PC-9 (cell line): ENCODE results near the gene LRRC61. TPM values are rescaled to one million over a fixed set of nuclear protein-coding genes. Genes with fewer than 3 reads are reported as not detected.

Source experiments
- BruUV-seq: library from RNA; stranded (reverse); fragments of 400-500 nt; replicated peaks from 2 replicates; lab custom pipeline; 2021; lab: Mats Ljungman, UMichigan
- CTCF ChIA-PET: fragments of 300-600 bp; sonication (Branson Sonifier 250); formaldehyde crosslinking; loops from one replicate; lab custom pipeline; 2022; ENCODE audit warnings: antibody characterized with exemption; lab: Charles Lee
- POLR2A ChIA-PET: fragments of 300-600 bp; sonication (Branson Sonifier 250); formaldehyde crosslinking; loops from one replicate; lab custom pipeline; 2022; ENCODE audit warnings: antibody characterized with exemption; ENCODE audit not compliant: unreplicated experiment; lab: Charles Lee
- DNase-seq, 2 experiments: peaks; one replicate each; pipeline versions ENCODE4 v3.0.0 to v3.0.0-alpha.2; 2015 to 2022; ENCODE audit warnings: mixed read lengths in 1 of 2
- H2AFZ ChIP-seq: fragments of 200-600 bp; sonication (generic); 2 replicates; pipeline ENCODE4 v1.8.1; 2017; ENCODE audit warnings: antibody characterized with exemption
- H3F3A ChIP-seq: fragments of 200-600 bp; sonication (generic); 2 replicates; pipeline ENCODE4 v1.8.1; 2017; ENCODE audit warnings: antibody characterized with exemption, mild to moderate bottlenecking, low read depth; ENCODE audit not compliant: insufficient read depth
- H3K27ac ChIP-seq: fragments of 200-600 bp; sonication (generic); 2 replicates; pipeline ENCODE4 v1.6.1; 2016; ENCODE audit warnings: mixed run types
- H3K27me3 ChIP-seq: fragments of 200-600 bp; sonication (generic); 2 replicates; pipeline ENCODE4 v1.6.1; 2016; ENCODE audit warnings: low read depth, mixed run types; ENCODE audit not compliant: insufficient read depth
- H3K36me3 ChIP-seq: fragments of 200-600 bp; sonication (generic); 2 replicates; pipeline ENCODE4 v1.6.1; 2016; ENCODE audit warnings: low read depth, mixed run types
- H3K4me1 ChIP-seq: fragments of 200-600 bp; sonication (generic); replicated peaks from 2 replicates; pipeline ENCODE4 v1.6.1; 2016; ENCODE audit warnings: mixed run types; ENCODE audit not compliant: insufficient read depth
- H3K4me2 ChIP-seq: fragments of 200-600 bp; sonication (generic); 2 replicates; pipeline ENCODE4 v1.6.1; 2017; ENCODE audit warnings: mixed run types
- H3K4me3 ChIP-seq: fragments of 200-600 bp; sonication (generic); 2 replicates; pipeline ENCODE4 v1.6.1; 2016; ENCODE audit warnings: mixed run types
- H3K79me2 ChIP-seq: fragments of 200-600 bp; sonication (generic); 2 replicates; pipeline ENCODE4 v1.6.1; 2017; ENCODE audit warnings: low read depth, mixed run types
- H3K9me2 ChIP-seq: fragments of 200-600 bp; sonication (generic); 2 replicates; pipeline ENCODE4 v1.8.1; 2017; ENCODE audit warnings: mild to moderate bottlenecking; ENCODE audit not compliant: insufficient read depth
- H3K9me3 ChIP-seq: fragments of 200-600 bp; sonication (generic); 2 replicates; pipeline ENCODE4 v1.8.1; 2016; ENCODE audit warnings: low read depth; ENCODE audit not compliant: insufficient read depth
- H4K20me1 ChIP-seq: fragments of 200-600 bp; sonication (generic); 2 replicates; pipeline ENCODE4 v1.8.1; 2017; ENCODE audit not compliant: insufficient read depth
- EZH2 ChIP-seq: fragments of 200-600 bp; sonication (generic); IDR thresholded peaks from 2 replicates; pipeline ENCODE4 v1.8.0; 2017; ENCODE audit warnings: antibody characterized with exemption, low read depth
- intact Hi-C: fragments of 100-400 bp; cut with micrococcal nuclease; formaldehyde crosslinking; loops from one replicate; pipeline ENCODE4 v1.10.0; 2022; ENCODE audit not compliant: unreplicated experiment
- total RNA-seq: library from RNA; stranded (reverse); gene quantifications from 2 replicates; pipeline ENCODE4 v1.2.3, GENCODE V29; 2021
- TF ChIP-seq, protein P1 (sequence below): fragments of 200-600 bp; sonication (generic); conservative IDR thresholded peaks from 2 replicates; pipeline ENCODE4 v1.6.1; 2017; ENCODE audit warnings: mixed run types, antibody characterized with exemption, mild to moderate bottlenecking, moderate library complexity

LRRC61 gene
- total RNA-seq, 1 experiment from 2014 or later = 34.8 TPM

DNA sequence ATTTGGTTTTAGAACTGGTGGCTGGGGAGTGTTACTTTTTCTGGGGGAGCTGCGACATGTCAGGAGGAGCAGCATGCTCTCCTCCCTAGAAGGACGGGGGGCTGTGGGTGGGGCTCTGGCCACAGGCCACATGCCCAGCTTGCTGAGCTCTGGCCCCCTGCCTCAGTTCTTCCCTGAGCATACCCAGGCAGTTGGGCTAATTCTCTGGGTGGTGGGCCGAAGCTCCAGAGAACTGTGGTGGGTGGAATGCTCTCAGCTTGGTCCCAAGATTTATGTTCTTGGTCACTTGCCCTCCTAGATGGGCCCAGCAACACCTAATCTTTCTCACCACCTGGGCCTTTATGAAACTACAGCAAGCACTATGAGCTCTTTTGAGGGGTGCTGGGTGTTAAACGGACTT, 50.9 kb downstream of the LRRC61 start:
- H2AFZ ChIP-seq = no peak overlapping the region
- H4K20me1 ChIP-seq = peaks cover 34% of the 10 kb centered on the region
- no peak for DNase-seq
- peaks cover 23% of the 10 kb centered on the region for H3K36me3 ChIP-seq
- intact Hi-C loops = no loop called here
- CTCF ChIA-PET = no interaction called here
- BruUV-seq = no TSS peak
- H3K9me2 ChIP-seq = no peaks in the 10 kb centered on the region
- POLR2A ChIA-PET = no interaction called here
- H3K79me2 ChIP-seq = peaks cover 53% of the 10 kb centered on the region
- H3K27ac ChIP-seq = no peak overlapping the region
- H3F3A ChIP-seq = peaks cover 59% of the 10 kb centered on the region
- H3K4me2 ChIP-seq = no peak overlapping the region
- no peaks in the 10 kb centered on the region for H3K27me3 ChIP-seq
- no peak overlapping the region for H3K4me3 ChIP-seq
- no peaks in the 10 kb centered on the region for H3K9me3 ChIP-seq
- TF ChIP-seq EZH2 = no peak
- TF ChIP-seq, protein P1, sequence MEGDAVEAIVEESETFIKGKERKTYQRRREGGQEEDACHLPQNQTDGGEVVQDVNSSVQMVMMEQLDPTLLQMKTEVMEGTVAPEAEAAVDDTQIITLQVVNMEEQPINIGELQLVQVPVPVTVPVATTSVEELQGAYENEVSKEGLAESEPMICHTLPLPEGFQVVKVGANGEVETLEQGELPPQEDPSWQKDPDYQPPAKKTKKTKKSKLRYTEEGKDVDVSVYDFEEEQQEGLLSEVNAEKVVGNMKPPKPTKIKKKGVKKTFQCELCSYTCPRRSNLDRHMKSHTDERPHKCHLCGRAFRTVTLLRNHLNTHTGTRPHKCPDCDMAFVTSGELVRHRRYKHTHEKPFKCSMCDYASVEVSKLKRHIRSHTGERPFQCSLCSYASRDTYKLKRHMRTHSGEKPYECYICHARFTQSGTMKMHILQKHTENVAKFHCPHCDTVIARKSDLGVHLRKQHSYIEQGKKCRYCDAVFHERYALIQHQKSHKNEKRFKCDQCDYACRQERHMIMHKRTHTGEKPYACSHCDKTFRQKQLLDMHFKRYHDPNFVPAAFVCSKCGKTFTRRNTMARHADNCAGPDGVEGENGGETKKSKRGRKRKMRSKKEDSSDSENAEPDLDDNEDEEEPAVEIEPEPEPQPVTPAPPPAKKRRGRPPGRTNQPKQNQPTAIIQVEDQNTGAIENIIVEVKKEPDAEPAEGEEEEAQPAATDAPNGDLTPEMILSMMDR = no peak
- peaks cover 31% of the 10 kb centered on the region for H3K4me1 ChIP-seq

- Histone ChIP-seq H3K9me3 (no peaks in the 10 kb centered on the region), H3K79me2 (peaks cover 49% of the 10 kb centered on the region), H3K27ac (no peak overlapping the region), H3F3A (peaks cover 59% of the 10 kb centered on the region), H3K4me2 (no peak overlapping the region), H3K4me3 (no peak overlapping the region), H3K9me2 (no peaks in the 10 kb centered on the region), H3K36me3 (peaks cover 23% of the 10 kb centered on the region), H3K27me3 (no peaks in the 10 kb centered on the region), H4K20me1 (peaks cover 34% of the 10 kb centered on the region), H3K4me1 (peaks cover 31% of the 10 kb centered on the region), H2AFZ (no peak overlapping the region)
- TF ChIP-seq, protein P1 = no peak
- TF ChIP-seq EZH2 = no peak
- ChIA-PET POLR2A (no interaction called here), CTCF (no interaction called here)
- no peak for DNase-seq
- intact Hi-C loops = no loop called here
- BruUV-seq = no TSS peak
Observed at GRCh38 chr7:150374472-150374871, 51.3 kb downstream of the LRRC61 start.

DNA sequence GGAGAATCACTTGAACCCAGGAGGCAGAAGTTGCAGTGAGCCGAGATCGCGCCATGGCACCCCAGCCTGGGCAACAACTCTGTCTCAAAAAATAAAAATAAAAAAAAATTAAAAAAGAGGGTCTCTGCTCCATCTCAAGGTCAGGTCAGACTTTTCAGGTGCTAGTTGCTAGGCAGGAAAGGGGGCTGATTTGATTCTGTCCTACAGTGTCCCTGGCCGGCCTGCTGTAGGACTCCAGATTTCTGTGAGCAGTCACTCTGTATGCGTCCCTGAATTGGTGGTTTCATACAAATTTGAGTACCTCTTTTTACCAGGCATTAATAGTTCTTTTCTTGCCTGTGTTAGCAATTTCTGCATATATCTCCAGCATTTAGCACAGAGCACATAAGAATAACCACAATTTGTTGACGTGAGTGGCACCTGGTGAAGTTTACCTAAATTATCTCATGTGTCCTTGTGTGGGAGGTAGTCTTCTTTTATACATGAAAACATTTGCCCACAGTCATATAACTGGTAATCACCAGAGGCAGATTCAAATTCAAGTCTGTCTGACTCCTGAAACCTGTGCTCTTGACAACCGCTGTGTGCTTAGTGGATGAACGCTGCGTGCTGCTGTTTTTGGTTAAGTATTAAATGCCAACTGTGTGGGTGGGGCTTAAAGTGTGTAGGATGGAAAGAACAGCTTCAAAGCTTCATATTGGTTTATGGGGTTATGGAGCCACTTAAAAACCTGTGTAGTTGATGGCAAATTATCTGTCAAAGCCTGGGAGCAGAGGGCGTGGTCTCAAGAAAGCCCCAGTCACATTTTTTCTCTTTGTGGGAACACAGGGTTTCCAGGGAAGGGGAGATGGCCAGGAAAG, 52.7 kb downstream of the LRRC61 start:
- POLR2A ChIA-PET = interaction anchor here (0.7 kb wide), 1 partner anchor 1057 kb away, joined by 5 read pairs; no protein-coding TSS in a partner anchor
- no TSS peak for BruUV-seq
- Histone ChIP-seq H2AFZ (no peak overlapping the region), H3K27ac (no peak overlapping the region), H3F3A (peaks cover 67% of the 10 kb centered on the region), H4K20me1 (peaks cover 24% of the 10 kb centered on the region), H3K79me2 (peaks cover 34% of the 10 kb centered on the region), H3K9me3 (no peaks in the 10 kb centered on the region), H3K4me2 (no peak overlapping the region), H3K9me2 (no peaks in the 10 kb centered on the region), H3K4me1 (peaks cover 26% of the 10 kb centered on the region), H3K36me3 (peaks cover 23% of the 10 kb centered on the region), H3K4me3 (no peak overlapping the region), H3K27me3 (no peaks in the 10 kb centered on the region)
- intact Hi-C loops = no loop called here
- TF ChIP-seq, protein P1 = no peak
- no peak for TF ChIP-seq EZH2
- CTCF ChIA-PET = no interaction called here
- DNase-seq = no peak
